Neural cell (in vitro differentiated cells): Measurements from ENCODE around the gene CUBN. TPM values are rescaled to one million over a fixed set of nuclear protein-coding genes. Genes with fewer than 3 reads are reported as not detected.
A peak's percentile ranks its signal among the peaks of the same experiment; 100 is the strongest.

Experiments used
- H2AFZ ChIP-seq: fragments of 200-600, 300-800 bp; sonication (generic), shearing (Covaris generic); 2 replicates; pipeline ENCODE4 v1.6.0; 2014; ENCODE audit warnings: low read depth, mild to moderate bottlenecking, antibody characterized with exemption, low read length, moderate library complexity
- H3F3A ChIP-seq: fragments of 200-600 bp; shearing (Covaris generic); 2 replicates; pipeline ENCODE4 v1.6.1; 2016; ENCODE audit warnings: mild to moderate bottlenecking, moderate library complexity, mixed read lengths, antibody characterized with exemption, low read length; ENCODE audit not compliant: insufficient read depth, poor library complexity, severe bottlenecking
- H3K27ac ChIP-seq: fragments of 200-600, 300-800 bp; sonication (generic), shearing (Covaris generic); 2 replicates; pipeline ENCODE4 v1.5.1; 2014; ENCODE audit warnings: mild to moderate bottlenecking, low read length, moderate library complexity
- H3K27me3 ChIP-seq: fragments of 300-800, 200-600 bp; sonication (generic), shearing (Covaris generic); 2 replicates; pipeline ENCODE4 v1.6.0; 2014; ENCODE audit warnings: mild to moderate bottlenecking, low read depth, low read length, moderate library complexity; ENCODE audit not compliant: insufficient read depth
- H3K36me3 ChIP-seq: fragments of 300-800, 200-600 bp; sonication (generic), shearing (Covaris generic); 2 replicates; pipeline ENCODE4 v1.5.1; 2014; ENCODE audit warnings: mild to moderate bottlenecking, antibody characterized with exemption, low read length, moderate library complexity; ENCODE audit not compliant: insufficient read depth
- H3K4me2 ChIP-seq: fragments of 300-800, 200-600 bp; sonication (generic), shearing (Covaris generic); 2 replicates; pipeline ENCODE4 v1.6.0; 2014; ENCODE audit warnings: mild to moderate bottlenecking, low read length
- H3K4me3 ChIP-seq: fragments of 300-800, 200-600 bp; sonication (generic), shearing (Covaris generic); 2 replicates; pipeline ENCODE4 v1.5.1; 2014; ENCODE audit warnings: mild to moderate bottlenecking, low read length, moderate library complexity
- H3K79me2 ChIP-seq: fragments of 200-600 bp; shearing (Covaris generic); replicated peaks from 2 replicates; pipeline ENCODE4 v1.6.0; 2014; ENCODE audit warnings: mild to moderate bottlenecking, low read length, moderate library complexity; ENCODE audit not compliant: insufficient read depth
- H3K9ac ChIP-seq: fragments of 300-800, 200-600 bp; sonication (generic), shearing (Covaris generic); 2 replicates; pipeline ENCODE4 v1.6.1; 2016; ENCODE audit warnings: mild to moderate bottlenecking, low read length, mixed read lengths
- H3K9me2 ChIP-seq: fragments of 200-600 bp; shearing (Covaris generic); 2 replicates; pipeline ENCODE4 v1.6.1; 2016; ENCODE audit warnings: mild to moderate bottlenecking, low read length, mixed read lengths; ENCODE audit not compliant: insufficient read depth
- H3K9me3 ChIP-seq: fragments of 200-600, 300-800 bp; sonication (generic), shearing (Covaris generic); 2 replicates; pipeline ENCODE4 v1.6.1; 2016; ENCODE audit warnings: mild to moderate bottlenecking, mixed run types, low read length, moderate library complexity, mixed read lengths
- H4K20me1 ChIP-seq: fragments of 200-600 bp; shearing (Covaris generic); 2 replicates; pipeline ENCODE4 v1.6.1; 2016; ENCODE audit warnings: mild to moderate bottlenecking, mixed run types; ENCODE audit not compliant: insufficient read depth
- CTCF ChIP-seq: fragments of 450-650 bp; IDR thresholded peaks from 2 replicates; pipeline ENCODE4 v1.5.1; 2014; ENCODE audit warnings: antibody characterized with exemption, mild to moderate bottlenecking, moderate library complexity; ENCODE audit not compliant: poor library complexity, severe bottlenecking
- EP300 ChIP-seq: fragments of 450-650 bp; conservative IDR thresholded peaks from 2 replicates; pipeline ENCODE4 v1.6.1; 2014; ENCODE audit warnings: antibody characterized with exemption, mild to moderate bottlenecking, moderate library complexity; ENCODE audit not compliant: poor library complexity, severe bottlenecking
- EZH2 ChIP-seq: fragments of 200-600, 300-800 bp; shearing (Covaris generic), sonication (generic); IDR thresholded peaks from 2 replicates; pipeline ENCODE4 v1.6.1; 2014; ENCODE audit warnings: antibody characterized with exemption, low read length, borderline replicate concordance, mild to moderate bottlenecking; ENCODE audit not compliant: insufficient read depth, poor library complexity, severe bottlenecking
- MXI1 ChIP-seq: fragments of 450-650 bp; conservative IDR thresholded peaks from 2 replicates; pipeline ENCODE4 v1.6.1; 2014; ENCODE audit warnings: antibody characterized with exemption, mild to moderate bottlenecking; ENCODE audit not compliant: poor library complexity, severe bottlenecking
- POLR2AphosphoS5 ChIP-seq: IDR thresholded peaks from 2 replicates; pipeline ENCODE4 v1.6.1; 2012
- RAD21 ChIP-seq: fragments of 450-650 bp; conservative IDR thresholded peaks from 2 replicates; pipeline ENCODE4 v1.6.1; 2014; ENCODE audit warnings: antibody characterized with exemption, mild to moderate bottlenecking, moderate library complexity
- SMC3 ChIP-seq: fragments of 450-650 bp; conservative IDR thresholded peaks from 2 replicates; pipeline ENCODE4 v1.6.1; 2014; ENCODE audit warnings: antibody characterized with exemption, mild to moderate bottlenecking, moderate library complexity; ENCODE audit not compliant: poor library complexity
- TAF1 ChIP-seq: IDR thresholded peaks from 2 replicates; pipeline ENCODE4 v1.6.1; 2012; ENCODE audit warnings: low read depth
- polyA plus RNA-seq: library from polyadenylated mRNA; depleted of rRNA; stranded (reverse); fragments of >200 nt; gene quantifications from 2 replicates; pipeline ENCODE4 v1.2.3, GENCODE V29; 2014
- TF ChIP-seq, protein P1 (sequence below): IDR thresholded peaks from 2 replicates; pipeline ENCODE4 v1.6.1; 2012; ENCODE audit warnings: borderline replicate concordance

CUBN gene
- polyA plus RNA-seq, 1 donor from 2014 or later, result 7.1 TPM

- Histone ChIP-seq H2AFZ (no peak overlapping the region), H4K20me1 (no peaks in the 10 kb centered on the region), H3K9me2 (no peaks in the 10 kb centered on the region), H3K4me3 (no peak overlapping the region), H3K36me3 (no peaks in the 10 kb centered on the region), H3K4me2 (no peak overlapping the region), H3K9ac (no peak overlapping the region), H3F3A (no peaks in the 10 kb centered on the region), H3K9me3 (no peaks in the 10 kb centered on the region), H3K79me2 (no peaks in the 10 kb centered on the region), H3K27ac (no peak overlapping the region), H3K27me3 (no peaks in the 10 kb centered on the region)
- no peak for TF ChIP-seq POLR2AphosphoS5
- TF ChIP-seq TAF1, result no peak
- TF ChIP-seq EP300, result no peak
- TF ChIP-seq SMC3, result no peak
- no peak for TF ChIP-seq RAD21
- TF ChIP-seq, protein P1, sequence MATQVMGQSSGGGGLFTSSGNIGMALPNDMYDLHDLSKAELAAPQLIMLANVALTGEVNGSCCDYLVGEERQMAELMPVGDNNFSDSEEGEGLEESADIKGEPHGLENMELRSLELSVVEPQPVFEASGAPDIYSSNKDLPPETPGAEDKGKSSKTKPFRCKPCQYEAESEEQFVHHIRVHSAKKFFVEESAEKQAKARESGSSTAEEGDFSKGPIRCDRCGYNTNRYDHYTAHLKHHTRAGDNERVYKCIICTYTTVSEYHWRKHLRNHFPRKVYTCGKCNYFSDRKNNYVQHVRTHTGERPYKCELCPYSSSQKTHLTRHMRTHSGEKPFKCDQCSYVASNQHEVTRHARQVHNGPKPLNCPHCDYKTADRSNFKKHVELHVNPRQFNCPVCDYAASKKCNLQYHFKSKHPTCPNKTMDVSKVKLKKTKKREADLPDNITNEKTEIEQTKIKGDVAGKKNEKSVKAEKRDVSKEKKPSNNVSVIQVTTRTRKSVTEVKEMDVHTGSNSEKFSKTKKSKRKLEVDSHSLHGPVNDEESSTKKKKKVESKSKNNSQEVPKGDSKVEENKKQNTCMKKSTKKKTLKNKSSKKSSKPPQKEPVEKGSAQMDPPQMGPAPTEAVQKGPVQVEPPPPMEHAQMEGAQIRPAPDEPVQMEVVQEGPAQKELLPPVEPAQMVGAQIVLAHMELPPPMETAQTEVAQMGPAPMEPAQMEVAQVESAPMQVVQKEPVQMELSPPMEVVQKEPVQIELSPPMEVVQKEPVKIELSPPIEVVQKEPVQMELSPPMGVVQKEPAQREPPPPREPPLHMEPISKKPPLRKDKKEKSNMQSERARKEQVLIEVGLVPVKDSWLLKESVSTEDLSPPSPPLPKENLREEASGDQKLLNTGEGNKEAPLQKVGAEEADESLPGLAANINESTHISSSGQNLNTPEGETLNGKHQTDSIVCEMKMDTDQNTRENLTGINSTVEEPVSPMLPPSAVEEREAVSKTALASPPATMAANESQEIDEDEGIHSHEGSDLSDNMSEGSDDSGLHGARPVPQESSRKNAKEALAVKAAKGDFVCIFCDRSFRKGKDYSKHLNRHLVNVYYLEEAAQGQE, result no peak
- TF ChIP-seq MXI1, result no peak
- TF ChIP-seq EZH2, result no peak
- no peak for TF ChIP-seq CTCF
Measured at GRCh38 chr10:17031637-17032635, 97.7 kb downstream of the CUBN start.

- Histone ChIP-seq H3K9me3 (no peaks in the 10 kb centered on the region), H4K20me1 (no peaks in the 10 kb centered on the region), H3K4me2 (no peak overlapping the region), H3K27ac (no peak overlapping the region), H3K9ac (no peak overlapping the region), H2AFZ (no peak overlapping the region), H3K9me2 (no peaks in the 10 kb centered on the region), H3K4me3 (no peak overlapping the region), H3K79me2 (no peaks in the 10 kb centered on the region), H3K36me3 (no peaks in the 10 kb centered on the region), H3K27me3 (no peaks in the 10 kb centered on the region), H3F3A (no peaks in the 10 kb centered on the region)
- no peak for TF ChIP-seq CTCF
- no peak for TF ChIP-seq EZH2
- no peak for TF ChIP-seq RAD21
- TF ChIP-seq POLR2AphosphoS5, result no peak
- TF ChIP-seq, protein P1, result peak; percentile 69
Measured at GRCh38 chr10:17029581-17030271, 99.9 kb downstream of the CUBN start.
